ENCODE results near the gene TBC1D23.
A peak's percentile ranks its signal among the peaks of the same experiment; 100 is the strongest.
"Not testable (repeated sequence)": the region's sequence is repeated elsewhere in the genome, so short reads cannot be mapped to it uniquely, and the experiment has no call there.

TBC1D23 gene

GRCh38 chr3:100310355-100310965 is 49.7 kb downstream of the TBC1D23 start:
- DNase-seq, result no peak

DNA sequence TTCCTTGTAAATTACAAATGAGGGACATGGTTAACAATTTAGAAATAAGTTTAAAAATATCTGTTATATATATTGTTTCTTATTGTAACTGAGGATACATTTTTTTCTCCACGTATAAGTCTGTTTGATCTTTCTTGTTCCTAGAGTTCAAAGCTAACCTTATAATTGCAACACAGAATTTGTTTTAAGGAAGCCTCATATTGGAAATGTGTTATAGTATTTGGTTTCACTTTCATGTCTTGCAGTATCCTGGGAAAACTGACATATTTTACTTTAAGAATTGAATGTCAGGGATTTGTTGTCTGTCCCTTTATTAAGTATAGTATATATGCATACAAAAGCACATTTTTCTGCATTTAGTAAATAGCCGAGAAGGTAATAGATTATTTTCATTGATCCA is 50.2 kb downstream of the TBC1D23 start:
- no peak for DNase-seq

GRCh38 chr3:100316641-100317069 is 55.9 kb downstream of the TBC1D23 start:
- no peak for DNase-seq

DNA sequence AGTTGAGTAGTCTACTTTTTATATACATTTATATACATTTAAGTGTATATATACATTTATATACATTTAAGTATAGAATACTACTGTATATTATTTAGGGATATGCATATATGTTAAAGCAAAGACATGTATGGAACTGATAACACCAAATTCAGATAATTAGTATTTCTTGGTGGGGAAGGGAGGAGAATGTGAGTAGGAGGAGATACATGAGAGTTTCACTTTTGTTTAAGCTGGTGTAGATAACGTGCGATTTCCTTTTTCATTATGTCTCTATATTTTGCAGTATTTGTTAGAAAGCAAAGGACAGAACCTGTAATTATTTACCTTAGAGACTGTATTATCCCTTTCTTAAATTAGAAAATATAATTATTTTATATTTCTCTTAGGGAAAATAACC is 57.1 kb downstream of the TBC1D23 start:
- no peak for DNase-seq

DNA sequence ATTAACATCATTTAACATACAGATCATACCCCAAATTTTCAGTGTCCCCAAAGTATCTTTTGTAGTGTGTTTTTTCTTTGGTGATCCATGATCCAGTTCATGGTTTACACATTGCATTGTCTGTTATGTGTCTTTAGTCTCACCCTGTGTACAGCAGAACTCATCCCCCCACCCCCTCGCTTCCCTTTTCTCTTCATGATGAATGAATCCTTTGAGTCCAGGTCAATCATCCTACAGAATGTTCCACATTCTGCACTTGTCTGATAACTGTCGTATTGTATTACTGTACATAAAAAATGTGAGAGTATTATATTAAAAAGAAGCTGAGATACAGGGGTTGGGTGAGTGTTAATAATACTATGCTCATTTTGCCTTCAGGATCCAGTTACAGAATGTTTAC is 59.2 kb downstream of the TBC1D23 start:
- DNase-seq, result no peak

GRCh38 chr3:100324044-100324443 is 63.3 kb downstream of the TBC1D23 start:
- no peak for DNase-seq

DNA sequence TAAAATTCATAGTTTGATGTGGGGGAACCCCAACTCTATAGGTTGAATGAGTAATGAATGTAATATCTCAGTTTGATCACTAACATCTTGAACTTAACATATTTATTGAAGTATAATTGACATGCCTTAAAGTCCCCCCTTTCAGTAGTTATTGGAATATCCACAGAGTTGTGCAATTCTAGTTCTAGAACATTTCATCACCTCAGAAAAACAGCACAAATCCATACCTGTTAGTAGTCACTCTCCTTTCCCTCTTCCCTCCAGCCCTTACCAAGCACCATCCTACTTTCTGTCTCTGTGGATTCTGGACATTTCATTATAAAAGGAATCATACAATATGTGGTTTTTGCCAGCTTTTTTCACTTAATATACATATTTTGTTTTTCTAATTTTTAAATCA is 65.0 kb downstream of the TBC1D23 start:
- no peak for DNase-seq

DNA sequence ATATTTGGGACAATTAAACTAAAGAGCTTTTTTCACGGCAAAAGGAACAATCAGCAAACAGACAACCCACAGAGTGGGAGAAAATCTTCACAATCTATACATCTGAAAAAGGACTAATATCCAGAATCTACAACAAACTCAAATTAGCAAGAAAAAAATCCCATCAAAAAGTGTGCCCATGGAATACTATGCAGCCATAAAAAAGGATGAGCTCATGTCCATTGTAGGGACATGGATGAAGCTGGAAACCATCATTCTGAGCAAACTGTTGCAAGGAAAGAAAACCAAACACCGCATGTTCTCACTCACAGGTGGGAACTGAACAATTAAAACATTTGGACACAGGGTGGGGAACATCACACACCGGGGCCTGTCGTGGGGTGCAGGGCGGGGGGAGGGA is 66.6 kb downstream of the TBC1D23 start:
- not testable (repeated sequence) for DNase-seq

DNA sequence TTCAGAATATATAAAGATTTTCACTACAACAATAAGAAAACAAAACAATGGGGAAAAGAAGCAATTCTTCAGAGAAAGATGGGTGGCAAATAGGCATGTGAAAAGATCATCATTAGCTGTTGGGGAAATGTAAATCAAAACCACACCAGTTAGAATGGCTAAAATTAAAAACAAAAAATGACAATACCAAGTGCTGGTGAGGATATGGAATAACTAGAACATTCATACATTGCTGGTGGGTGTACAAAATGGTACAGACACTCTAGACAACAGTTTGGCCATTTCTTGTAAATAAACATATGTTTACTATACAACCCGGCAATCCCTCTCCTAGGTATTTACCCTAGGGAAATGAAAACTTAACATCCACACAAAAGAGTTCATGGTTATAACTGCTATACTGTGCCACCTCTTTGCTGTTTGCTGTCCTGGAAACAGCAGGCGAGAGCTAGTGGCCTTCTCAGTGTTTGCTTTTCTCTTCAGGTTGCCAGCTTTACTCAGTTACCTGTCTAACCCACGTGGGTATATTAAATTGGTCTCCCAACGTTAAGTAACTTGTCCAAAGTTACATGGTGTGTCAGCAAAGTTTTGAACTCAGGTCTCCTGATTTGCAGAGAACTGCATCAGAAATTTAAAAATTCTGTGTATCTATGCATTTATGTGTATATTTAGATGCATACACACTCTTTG is 69.2 kb downstream of the TBC1D23 start:
- DNase-seq, result no peak

DNA sequence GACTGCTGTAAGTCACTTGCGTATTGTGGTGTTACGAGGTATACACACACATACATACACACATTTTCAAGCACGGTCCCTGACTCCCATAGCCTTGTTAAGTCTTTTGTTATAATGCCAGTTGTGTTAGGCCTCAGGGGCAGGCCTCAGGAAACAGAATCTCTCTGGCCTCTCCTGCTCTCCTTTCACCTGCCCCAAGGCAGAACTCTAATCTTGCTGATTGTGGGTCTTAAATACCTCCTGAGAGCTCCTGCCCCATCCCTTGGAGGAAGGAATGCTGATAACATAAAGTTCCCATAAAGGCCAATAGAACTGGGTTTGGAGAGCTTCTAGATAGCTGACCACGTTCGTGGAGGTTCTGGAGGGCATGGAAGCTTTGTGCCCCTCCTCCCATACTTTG is 69.9 kb downstream of the TBC1D23 start:
- DNase-seq, result no peak

DNA sequence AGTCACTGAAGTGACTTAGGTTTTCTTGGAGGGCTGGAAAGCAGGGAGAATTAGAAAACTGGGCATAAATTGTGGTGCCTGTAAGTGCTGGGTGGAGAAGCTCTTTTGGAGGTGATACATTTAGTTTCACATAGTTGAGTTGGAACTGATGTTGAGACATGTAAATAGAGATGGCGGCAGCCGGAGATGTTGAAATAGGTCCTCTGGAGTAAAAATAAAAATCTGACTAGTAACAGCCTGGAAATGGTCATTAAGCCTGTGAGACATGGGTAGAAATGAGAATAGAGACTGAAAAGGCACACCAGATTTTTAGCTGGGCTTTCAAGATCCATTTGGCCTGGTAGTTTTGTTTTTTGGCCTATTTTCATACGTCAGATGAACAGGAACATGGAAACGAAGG is 70.9 kb downstream of the TBC1D23 start:
- no peak for DNase-seq

DNA sequence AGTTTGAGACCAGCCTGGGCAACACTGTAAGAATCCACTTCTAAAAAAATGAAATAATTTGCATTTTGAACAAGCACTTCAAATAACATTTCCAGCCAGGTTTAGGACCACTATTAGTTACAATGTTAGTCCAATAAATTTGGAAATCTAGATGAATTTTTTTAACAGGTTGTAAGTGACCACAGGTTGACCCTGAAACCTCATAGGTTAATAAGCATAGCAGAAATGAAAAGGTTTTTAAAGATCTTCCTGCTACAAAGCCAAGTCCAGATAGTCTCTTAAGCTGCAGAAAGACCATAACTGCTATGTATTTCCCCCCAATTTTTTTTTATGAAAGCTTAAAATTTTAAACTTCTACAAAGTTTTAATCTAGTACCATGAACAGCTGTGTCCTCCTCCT is 72.3 kb downstream of the TBC1D23 start:
- no peak for DNase-seq

DNA sequence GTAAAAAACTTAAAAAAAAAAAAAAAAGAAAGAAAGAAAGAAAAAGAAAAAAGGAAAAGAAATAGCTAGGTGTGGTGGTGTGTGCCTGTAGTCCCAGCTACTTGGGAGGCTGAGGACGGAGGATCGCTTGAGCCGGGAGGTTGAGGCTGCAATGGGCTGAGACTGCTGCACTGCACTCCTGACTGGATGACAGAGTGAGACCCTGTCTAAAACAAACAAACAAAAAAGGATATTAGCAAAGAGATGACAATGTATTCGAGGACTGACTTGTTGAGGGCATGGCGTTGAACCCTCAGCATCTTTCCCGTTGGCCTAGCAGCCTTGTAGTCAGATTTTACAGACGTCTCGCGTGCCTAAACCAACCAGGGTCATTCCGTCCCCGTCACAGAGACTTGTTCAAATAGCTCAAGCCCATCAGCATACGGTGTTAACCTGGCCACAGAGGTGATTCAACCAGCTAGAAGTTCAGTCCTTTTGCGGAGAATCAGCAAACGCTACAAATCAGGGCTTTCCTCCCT is 73.2 kb downstream of the TBC1D23 start:
- no peak for DNase-seq

GRCh38 chr3:100334488-100335351 is 73.9 kb downstream of the TBC1D23 start, which contains the start of gene NIT2:
TSS of gene NIT2 (plus strand) at chr3:100334757. CDS start at chr3:100334792, 35 bp downstream.
- DNase-seq, result peak; percentile 71

DNA sequence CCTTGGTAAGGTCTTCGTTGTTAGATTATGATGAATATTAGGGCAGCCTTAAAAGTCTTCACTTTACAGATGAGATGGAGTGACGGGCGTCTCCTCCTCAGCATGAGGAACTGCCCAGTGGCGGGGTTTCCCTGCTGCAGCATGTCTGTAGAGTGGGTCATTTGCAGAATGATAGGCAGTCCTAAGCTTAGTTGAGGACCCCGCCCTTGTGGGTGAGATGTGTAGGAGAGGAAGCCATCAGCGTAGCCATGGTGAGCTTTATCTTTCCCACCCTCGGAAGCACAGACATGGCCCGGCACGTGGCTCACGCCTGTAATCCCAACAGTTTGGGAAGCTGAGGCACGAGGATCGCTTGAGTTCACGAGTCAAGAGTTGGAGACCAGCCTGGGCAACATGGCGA is 74.6 kb downstream of the TBC1D23 start:
- no peak for DNase-seq

DNA sequence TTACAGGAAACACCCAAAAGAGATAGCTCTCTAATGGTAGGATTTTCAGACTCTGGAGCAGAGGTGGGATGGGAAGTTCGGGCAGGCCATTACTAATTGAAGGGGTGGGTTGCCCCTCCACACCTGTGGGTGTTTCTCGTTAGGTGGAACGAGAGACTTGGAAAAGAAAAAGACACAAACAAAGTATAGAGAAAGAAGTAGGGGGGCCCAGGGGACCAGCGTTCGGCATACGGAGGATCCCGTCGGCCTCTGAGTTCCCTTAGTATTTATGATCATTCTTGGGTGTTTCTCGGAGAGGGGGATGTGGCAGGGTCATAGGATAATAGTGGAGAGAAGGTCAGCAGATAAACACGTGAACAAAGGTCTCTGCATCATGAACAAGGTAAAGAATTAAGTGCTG is 75.4 kb downstream of the TBC1D23 start:
- DNase-seq, result not testable (repeated sequence)

DNA sequence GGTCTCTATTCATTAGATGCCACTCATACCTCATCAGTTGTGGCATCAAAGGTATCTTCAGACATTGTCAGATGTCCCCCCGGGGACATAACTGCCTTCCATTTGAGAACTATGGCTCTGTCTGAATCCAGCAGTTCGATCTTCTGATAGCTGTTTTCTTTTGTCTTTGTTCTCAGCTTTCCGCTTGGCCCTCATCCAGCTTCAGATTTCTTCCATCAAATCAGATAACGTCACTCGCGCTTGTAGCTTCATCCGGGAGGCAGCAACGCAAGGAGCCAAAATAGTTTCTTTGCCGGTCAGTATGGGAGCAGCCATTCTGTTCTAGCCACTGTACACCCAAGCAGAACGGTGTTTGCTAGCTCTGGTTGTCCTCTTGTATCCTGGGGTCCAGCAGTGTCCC is 78.1 kb downstream of the TBC1D23 start:
- no peak for DNase-seq

DNA sequence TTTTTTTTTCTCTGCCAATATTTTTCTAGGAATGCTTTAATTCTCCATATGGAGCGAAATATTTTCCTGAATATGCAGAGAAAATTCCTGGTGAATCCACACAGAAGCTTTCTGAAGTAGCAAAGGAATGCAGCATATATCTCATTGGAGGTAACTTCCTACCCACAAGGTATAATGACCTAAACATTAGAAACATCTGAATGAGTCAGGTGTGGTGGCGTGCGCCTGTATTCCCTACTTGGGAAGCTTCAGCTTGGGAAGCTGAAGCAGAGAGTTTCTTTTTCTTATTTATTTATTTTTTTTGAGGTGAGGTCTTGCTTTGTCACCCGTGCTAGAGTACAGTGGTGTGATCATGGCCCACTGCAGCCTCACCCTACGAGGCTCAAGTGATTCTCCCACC is 79.0 kb downstream of the TBC1D23 start:
- no peak for DNase-seq

GRCh38 chr3:100340527-100340926 is 79.7 kb downstream of the TBC1D23 start:
- DNase-seq, result no peak

- no peak for DNase-seq
These were observed 87.9 kb downstream of the TBC1D23 start for GRCh38 chr3:100348727-100349126.

- DNase-seq, result not testable (repeated sequence)
These were observed 91.0 kb downstream of the TBC1D23 start for GRCh38 chr3:100351770-100352169.

- DNase-seq, result no peak
These were observed 91.8 kb downstream of the TBC1D23 start for GRCh38 chr3:100352296-100353231.

Measured in NK-92 treated with Interleukin-12 subunit alpha and Interleukin-12 subunit beta, amount 100 ng/mL, for 24 hours (cell line).